HepG2 (cell line): ENCODE results near the gene LMNA. TPM values are rescaled to one million over a fixed set of nuclear protein-coding genes. Genes with fewer than 3 reads are reported as not detected.

Experiments used
- ATAC-seq: fragments of 200-7000 bp; cut with Tn5 transposase; 3 replicates; pipeline ENCODE4 v1.9.1; 2020; ENCODE audit warnings: mild to moderate bottlenecking, moderate library complexity
- BruUV-seq: library from RNA; stranded (reverse); fragments of 400-500 nt; replicated peaks from 2 replicates; lab custom pipeline; 2021; lab: Mats Ljungman, UMichigan
- CTCF ChIA-PET: fragments of 300-600 bp; formaldehyde crosslinking; extraction: SDS; loops from one replicate; lab custom pipeline; 2021; ENCODE audit warnings: low total read pairs, inconsistent platforms, low intra/inter-chr PET ratio; lab: Yijun Ruan, JAX
- POLR2A ChIA-PET: fragments of 350-600 bp; sonication (Branson Sonifier 250); formaldehyde crosslinking; loops from one replicate; lab custom pipeline; 2020; ENCODE audit warnings: antibody characterized with exemption, inconsistent platforms; lab: Yijun Ruan, JAX
- DNase-seq: peaks from one replicate; pipeline ENCODE4 v3.0.0-alpha.2; 2015; ENCODE audit warnings: low spot score
- FAIRE-seq: peaks from 3 replicates; lab custom pipeline; 2011; peaks lifted over from hg19 to GRCh38; lab: Jason Lieb, UNC
- H2AFZ ChIP-seq: one replicate; pipeline ENCODE4 v1.6.1; 2011; ENCODE audit warnings: low read length, inconsistent platforms
- H3K27ac ChIP-seq: fragments of 300-600 bp; 3 replicates; pipeline ENCODE4 v1.8.0; 2011; ENCODE audit warnings: mixed run types, mild to moderate bottlenecking, mixed read lengths, low read length, inconsistent platforms; ENCODE audit not compliant: insufficient read depth; ENCODE audit errors: extremely low read length
- H3K27me3 ChIP-seq, 2 experiments: fragments of 200-600 bp in 1 of 2; 2 replicates in 1 of 2; 3 replicates in 1 of 2; pipeline versions ENCODE4 v1.6.0 to v1.8.0; 2011; ENCODE audit warnings: low read length in 2 of 2, mild to moderate bottlenecking in 2 of 2, moderate library complexity in 2 of 2, inconsistent platforms in 1 of 2; ENCODE audit not compliant: insufficient read depth in 2 of 2, control insufficient read depth in 1 of 2
- H3K36me3 ChIP-seq, 2 experiments: fragments of 200-600 bp in 1 of 2; replicated peaks in 1 of 2; 2 replicates in 1 of 2; 3 replicates in 1 of 2; pipeline versions ENCODE4 v1.5.1 to v1.8.0; 2011; ENCODE audit warnings: low read length in 2 of 2, inconsistent platforms in 1 of 2; ENCODE audit not compliant: insufficient read depth in 2 of 2, control insufficient read depth in 1 of 2
- H3K4me1 ChIP-seq: 2 replicates; pipeline ENCODE4 v1.5.1; 2012; ENCODE audit warnings: low read length, inconsistent platforms; ENCODE audit not compliant: insufficient read depth
- H3K4me2 ChIP-seq: 2 replicates; pipeline ENCODE4 v1.6.0; 2011; ENCODE audit warnings: low read depth, low read length, inconsistent platforms
- H3K4me3 ChIP-seq, 3 experiments: fragments of 200-600 bp in 1 of 3; sonication (generic), shearing (Covaris generic) in 1 of 3; replicated peaks in 1 of 3; 2 replicates each; pipeline ENCODE4 v1.5.1; 2011 to 2016; ENCODE audit warnings: low read length in 3 of 3, inconsistent platforms in 2 of 3, low read depth in 2 of 3, mild to moderate bottlenecking in 2 of 3, control low read depth in 1 of 3, mixed read lengths in 1 of 3; ENCODE audit not compliant: insufficient read depth in 1 of 3
- H3K79me2 ChIP-seq: one replicate; pipeline ENCODE4 v1.6.1; 2011; ENCODE audit warnings: low read length, inconsistent platforms; ENCODE audit not compliant: insufficient read depth
- H3K9ac ChIP-seq: 2 replicates; pipeline ENCODE4 v1.6.0; 2011; ENCODE audit warnings: mild to moderate bottlenecking, low read depth, low read length, inconsistent platforms; ENCODE audit not compliant: insufficient read depth
- H3K9me3 ChIP-seq: 2 replicates; pipeline ENCODE4 v1.5.1; 2012; ENCODE audit warnings: mild to moderate bottlenecking, low read length
- H4K20me1 ChIP-seq: 2 replicates; pipeline ENCODE4 v1.6.0; 2011; ENCODE audit warnings: inconsistent platforms, mild to moderate bottlenecking, low read length, moderate library complexity; ENCODE audit not compliant: insufficient read depth
- BCL6 ChIP-seq: IDR thresholded peaks from 2 replicates; pipeline ENCODE4 v1.6.1; 2016; ENCODE audit warnings: missing genetic modification reagents, missing compliant biosample characterization
- CENPT ChIP-seq: sonication (generic); formaldehyde crosslinking; IDR thresholded peaks from 2 replicates; pipeline ENCODE4 v1.8.0; 2022; ENCODE audit warnings: low read depth, mild to moderate bottlenecking, moderate library complexity, missing genetic modification reagents
- HDAC1 ChIP-seq: sonication (generic); formaldehyde crosslinking; IDR thresholded peaks from 2 replicates; pipeline ENCODE4 v1.5.1; 2020; ENCODE audit warnings: mild to moderate bottlenecking, missing genetic modification reagents
- HIVEP1 ChIP-seq: sonication (generic); formaldehyde crosslinking; IDR thresholded peaks from 2 replicates; pipeline ENCODE4 v1.4.0; 2020; ENCODE audit warnings: mild to moderate bottlenecking, missing genetic modification reagents
- JDP2 ChIP-seq: sonication (generic); formaldehyde crosslinking; IDR thresholded peaks from 2 replicates; pipeline ENCODE4 v1.8.1; 2022; ENCODE audit warnings: missing genetic modification reagents, borderline replicate concordance
- MLXIP ChIP-seq: sonication (generic); formaldehyde crosslinking; IDR thresholded peaks from 2 replicates; pipeline ENCODE4 v1.9.0; 2021; ENCODE audit warnings: missing genetic modification reagents, borderline replicate concordance
- MTF1 ChIP-seq: sonication (generic); formaldehyde crosslinking; IDR thresholded peaks from 2 replicates; pipeline ENCODE4 v1.5.0; 2020; ENCODE audit warnings: missing genetic modification reagents
- NFKBIZ ChIP-seq: IDR thresholded peaks from 2 replicates; pipeline ENCODE4 v1.6.1; 2018; ENCODE audit warnings: missing genetic modification reagents, missing compliant biosample characterization
- PBX3 ChIP-seq: sonication (generic); formaldehyde crosslinking; IDR thresholded peaks from 2 replicates; pipeline ENCODE4 v1.8.1; 2023; ENCODE audit warnings: missing genetic modification reagents, inconsistent platforms, borderline replicate concordance
- ZFAT ChIP-seq: sonication (generic); formaldehyde crosslinking; conservative IDR thresholded peaks from 2 replicates; pipeline ENCODE4 v1.8.1; 2023; ENCODE audit warnings: missing genetic modification reagents, inconsistent platforms
- ZNF205 ChIP-seq: IDR thresholded peaks from 2 replicates; pipeline ENCODE4 v1.6.1; 2018; ENCODE audit warnings: missing biosample characterization, missing genetic modification reagents
- ZNF292 ChIP-seq: sonication (generic); formaldehyde crosslinking; IDR thresholded peaks from 2 replicates; pipeline ENCODE4 v1.8.1; 2022; ENCODE audit warnings: mild to moderate bottlenecking, low read depth, missing genetic modification reagents, borderline replicate concordance
- ZNF296 ChIP-seq: sonication (generic); formaldehyde crosslinking; conservative IDR thresholded peaks from 2 replicates; pipeline ENCODE4 v1.5.0; 2020; ENCODE audit warnings: mild to moderate bottlenecking, missing genetic modification reagents
- ZNF510 ChIP-seq: sonication (generic); formaldehyde crosslinking; IDR thresholded peaks from 2 replicates; pipeline ENCODE4 v1.4.0; 2020; ENCODE audit warnings: low read depth, mild to moderate bottlenecking, missing genetic modification reagents
- ZNF543 ChIP-seq: sonication (generic); formaldehyde crosslinking; IDR thresholded peaks from 2 replicates; pipeline ENCODE4 v1.4.0; 2020; ENCODE audit warnings: mild to moderate bottlenecking, missing genetic modification reagents
- ZNF558 ChIP-seq: sonication (generic); formaldehyde crosslinking; IDR thresholded peaks from 2 replicates; pipeline ENCODE4 v1.9.0; 2022; ENCODE audit warnings: mild to moderate bottlenecking, missing genetic modification reagents, borderline replicate concordance
- ZNF687 ChIP-seq: sonication (generic); formaldehyde crosslinking; IDR thresholded peaks from 2 replicates; pipeline ENCODE4 v1.5.1; 2020; ENCODE audit warnings: mild to moderate bottlenecking, missing genetic modification reagents, moderate library complexity
- WGBS: methylation state at CpG from one replicate; pipeline ENCODE4 v1.1.6; 2017; ENCODE audit warnings: low lambda C conversion rate; 5-methylcytosine and 5-hydroxymethylcytosine counted together
- in situ Hi-C: cut with HindIII; loops from 2 replicates; pipeline ENCODE4 v1.10.0; 2017; ENCODE audit warnings: low pct_unique_long_range_greater_than_20kb; ENCODE audit not compliant: extremely low pct_ligation_motif_present
- intact Hi-C: fragments of 100-400 bp; cut with micrococcal nuclease; formaldehyde crosslinking; loops from one replicate; pipeline ENCODE4 v1.10.0; 2022; ENCODE audit not compliant: unreplicated experiment
- polyA plus RNA-seq, 8 experiments: library from polyadenylated mRNA; depleted of rRNA in 3 of 8; stranded (reverse) in 7 of 8; unstranded in 1 of 8; fragments of >200 nt; fragmentation: Illumina TruSeq in 4 of 8; extraction: Trizol in 4 of 8; gene quantifications; 2 replicates each; pipeline versions ENCODE4 v1.2.1 to v1.2.3, GENCODE V29; 2011 to 2016; ENCODE audit warnings: low read depth in 4 of 8, missing spikeins in 1 of 8, mixed read lengths in 1 of 8; ENCODE audit not compliant: insufficient read depth in 1 of 8
- total RNA-seq, 5 experiments: library from RNA; depleted of rRNA; stranded (reverse); fragments of >200 nt; fragmentation: Illumina TruSeq; extraction: Trizol; gene quantifications; 2 replicates each; pipeline ENCODE4 v1.2.3, GENCODE V29; 2016; ENCODE audit warnings: low read depth in 1 of 5

Gene LMNA
- total and polyA plus RNA-seq, 2 of the 13 experiments (the other 11 are each of a cell fraction or from before 2014, with no cell fraction given) = 107 to 225 TPM

- Histone ChIP-seq H3K4me3 (peak overlapping the region in 1 of 3 experiments; percentile 46; a peak in 1 of 6 replicates), H3K4me2 (peak overlapping the region; percentile 60), H3K4me1 (peaks cover 90% of the 10 kb centered on the region), H3K36me3 (no peaks in the 10 kb centered on the region), H2AFZ (no peak overlapping the region), H3K9ac (no peak overlapping the region), H3K79me2 (no peaks in the 10 kb centered on the region), H3K27me3 (no peaks in the 10 kb centered on the region), H3K27ac (no peak overlapping the region), H3K9me3 (no peaks in the 10 kb centered on the region), H4K20me1 (no peaks in the 10 kb centered on the region)
- no TSS peak for BruUV-seq
- intact Hi-C loops = no loop called here
- DNase-seq (no peak), ATAC-seq (peak; percentile 12), FAIRE-seq (no peak)
- POLR2A ChIA-PET = interaction anchor here (0.8 to 3.8 kb wide), 2 partner anchors 36 to 49 kb away, joined by 3 to 19 read pairs; partner anchors contain the start of gene PMF1
- in situ Hi-C loops = no loop called here
- WGBS = no CpG with 5 or more reads among the region's 12 CpGs
- CTCF ChIA-PET = no interaction called here
- TF ChIP-seq ZNF510 (CRISPR knock-in tag) (no peak), HDAC1 (no peak), PBX3 (CRISPR knock-in tag) (no peak), ZNF543 (CRISPR knock-in tag) (peak; percentile 100), NFKBIZ (CRISPR knock-in tag) (no peak), HIVEP1 (no peak), ZNF205 (CRISPR knock-in tag) (no peak), ZFAT (CRISPR knock-in tag) (no peak), MTF1 (CRISPR knock-in tag) (no peak), ZNF296 (CRISPR knock-in tag) (no peak), ZNF292 (CRISPR knock-in tag) (0 out of 2 replicates have a peak, but pooled peaks have one; percentile 25), ZNF687 (peak; percentile 75), CENPT (CRISPR knock-in tag) (no peak), JDP2 (no peak), ZNF558 (no peak), MLXIP (CRISPR knock-in tag) (no peak), BCL6 (CRISPR knock-in tag) (no peak)
Observed at GRCh38 chr1:156176610-156177210, 62.2 kb downstream of the LMNA start.
